HCT116 (cell line): ENCODE measurements around the gene GRIPAP1. TPM values are rescaled to one million over a fixed set of nuclear protein-coding genes. Genes with fewer than 3 reads are reported as not detected.
A peak's percentile ranks its signal among the peaks of the same experiment; 100 is the strongest.

Experiments
- ATAC-seq: fragments of 200-7000 bp; cut with Tn5 transposase; 2 replicates; pipeline ENCODE4 v1.9.1; 2020; ENCODE audit warnings: mild to moderate bottlenecking, moderate library complexity
- BruUV-seq: library from RNA; stranded (reverse); fragments of 400-500 nt; replicated peaks from 2 replicates; lab custom pipeline; 2021; lab: Mats Ljungman, UMichigan
- CTCF ChIA-PET: fragments of 300-600 bp; sonication (Branson Sonifier 250); formaldehyde crosslinking; loops from one replicate; lab custom pipeline; 2021; ENCODE audit warnings: antibody characterized with exemption; lab: Charles Lee
- POLR2A ChIA-PET: fragments of 300-600, 350-600 bp; sonication (Branson Sonifier 250); formaldehyde crosslinking; loops from one replicate; lab custom pipeline; 2021; ENCODE audit warnings: antibody characterized with exemption; lab: Charles Lee
- RAD21 ChIA-PET, 2 experiments: fragments of 300-600 bp; sonication (Branson Sonifier 250); formaldehyde crosslinking; loops; one replicate each; lab custom pipeline; 2023; ENCODE audit warnings: low total read pairs in 2 of 2; ENCODE audit not compliant: uncharacterized antibody in 2 of 2, unreplicated experiment in 2 of 2, low non-redundant PET in 1 of 2; lab: Charles Lee
- DNase-seq: peaks from one replicate; pipeline ENCODE4 v3.0.0-alpha.2; 2010; ENCODE audit warnings: low read depth, low spot score
- H2AFZ ChIP-seq: fragments of 200-600 bp; shearing (Covaris generic), sonication (generic); 2 replicates; pipeline ENCODE4 v1.6.1; 2017; ENCODE audit warnings: low read depth, mixed run types, mixed read lengths, antibody characterized with exemption, low read length; ENCODE audit not compliant: poor library complexity, severe bottlenecking
- H3K27ac ChIP-seq: 2 replicates; pipeline ENCODE4 v1.5.1; 2012; ENCODE audit warnings: low read depth, low read length
- H3K27me3 ChIP-seq: fragments of 200-600 bp; sonication (generic); 2 replicates; pipeline ENCODE4 v1.6.1; 2016; ENCODE audit warnings: mixed run types, low read length, mixed read lengths; ENCODE audit not compliant: insufficient read depth
- H3K36me3 ChIP-seq, 2 experiments: fragments of 200-500 bp in 1 of 2; fragments of 200-600 bp in 1 of 2; sonication (Bioruptor generic) in 1 of 2; sonication (generic) in 1 of 2; 2 replicates each; pipeline versions ENCODE4 v1.5.1 to v1.6.1; 2014 to 2016; ENCODE audit warnings: low read length in 2 of 2, inconsistent platforms in 1 of 2, mixed read lengths in 1 of 2, mixed run types in 1 of 2; ENCODE audit not compliant: insufficient read depth in 2 of 2, control insufficient read depth in 1 of 2
- H3K4me1 ChIP-seq, 2 experiments: fragments of 200-600 bp in 1 of 2; sonication (generic) in 1 of 2; 2 replicates each; pipeline versions ENCODE4 v1.5.1 to v1.6.1; 2012 to 2017; ENCODE audit warnings: low read length in 2 of 2, inconsistent platforms in 1 of 2, mild to moderate bottlenecking in 1 of 2, mixed read lengths in 1 of 2, mixed run types in 1 of 2, moderate library complexity in 1 of 2; ENCODE audit not compliant: insufficient read depth in 2 of 2, control insufficient read depth in 1 of 2
- H3K4me2 ChIP-seq: fragments of 200-600 bp; sonication (generic); 2 replicates; pipeline ENCODE4 v1.6.1; 2017; ENCODE audit warnings: mixed run types, low read length, mixed read lengths
- H3K4me3 ChIP-seq, 2 experiments: fragments of 200-600 bp in 1 of 2; sonication (generic) in 1 of 2; replicated peaks in 1 of 2; 2 replicates each; pipeline ENCODE4 v1.5.1; 2011 to 2016; ENCODE audit warnings: low read length in 2 of 2, control low read depth in 1 of 2, low read depth in 1 of 2, mild to moderate bottlenecking in 1 of 2, mixed read lengths in 1 of 2, mixed run types in 1 of 2
- H3K79me2 ChIP-seq: fragments of 200-600 bp; sonication (generic); 2 replicates; pipeline ENCODE4 v1.6.1; 2017; ENCODE audit warnings: mild to moderate bottlenecking, mixed run types, low read length, moderate library complexity, mixed read lengths; ENCODE audit not compliant: insufficient read depth
- H3K9ac ChIP-seq: fragments of 200-600 bp; sonication (generic); 2 replicates; pipeline ENCODE4 v1.6.1; 2016; ENCODE audit warnings: low read length, mixed read lengths
- H3K9me2 ChIP-seq: fragments of 200-600 bp; sonication (generic), shearing (Covaris generic); 2 replicates; pipeline ENCODE4 v1.6.1; 2017; ENCODE audit warnings: mixed run types, mild to moderate bottlenecking, moderate library complexity; ENCODE audit not compliant: insufficient read depth
- H3K9me3 ChIP-seq, 2 experiments: fragments of 200-500 bp in 1 of 2; fragments of 200-600 bp in 1 of 2; sonication (Bioruptor generic) in 1 of 2; sonication (generic) in 1 of 2; 2 replicates each; pipeline ENCODE4 v1.6.1; 2014 to 2017; ENCODE audit warnings: low read length in 2 of 2, mixed read lengths in 2 of 2, inconsistent platforms in 1 of 2, low read depth in 1 of 2, mild to moderate bottlenecking in 1 of 2, mixed run types in 1 of 2, moderate library complexity in 1 of 2; ENCODE audit not compliant: control insufficient read depth in 1 of 2, insufficient read depth in 1 of 2
- H4K20me1 ChIP-seq: fragments of 200-600 bp; sonication (generic), shearing (Covaris generic); 2 replicates; pipeline ENCODE4 v1.6.1; 2017; ENCODE audit warnings: mixed run types, mild to moderate bottlenecking, moderate library complexity; ENCODE audit not compliant: insufficient read depth
- CBX3 ChIP-seq: IDR thresholded peaks from 2 replicates; pipeline ENCODE4 v1.6.1; 2012; ENCODE audit warnings: low read depth
- CEBPB ChIP-seq: IDR thresholded peaks from 2 replicates; pipeline ENCODE4 v1.6.1; 2012; ENCODE audit warnings: low read depth
- EGR1 ChIP-seq: IDR thresholded peaks from 2 replicates; pipeline ENCODE4 v1.6.1; 2012; ENCODE audit warnings: low read depth
- EZH2 ChIP-seq: fragments of 200-600 bp; sonication (generic); IDR thresholded peaks from 2 replicates; pipeline ENCODE4 v1.6.1; 2017; ENCODE audit warnings: antibody characterized with exemption, mixed run types
- EZH2phosphoT487 ChIP-seq: fragments of 200-600 bp; IDR thresholded peaks from 2 replicates; pipeline ENCODE4 v1.6.1; 2018; ENCODE audit warnings: antibody characterized with exemption, borderline replicate concordance
- FOSL1 ChIP-seq: IDR thresholded peaks from 2 replicates; pipeline ENCODE4 v1.6.1; 2012; ENCODE audit warnings: low read depth
- JUND ChIP-seq: IDR thresholded peaks from 2 replicates; pipeline ENCODE4 v1.6.1; 2012
- POLR2A ChIP-seq: IDR thresholded peaks from 2 replicates; pipeline ENCODE4 v1.7.0; 2011; ENCODE audit warnings: borderline replicate concordance; ENCODE audit not compliant: insufficient read depth, insufficient read length; ENCODE audit errors: extremely low read depth
- POLR2AphosphoS5 ChIP-seq: IDR thresholded peaks from 2 replicates; pipeline ENCODE4 v1.6.1; 2011; ENCODE audit warnings: mild to moderate bottlenecking, low read depth, low read length, moderate library complexity
- RAD21 ChIP-seq: IDR thresholded peaks from 2 replicates; pipeline ENCODE4 v1.6.1; 2012; ENCODE audit warnings: low read depth, mild to moderate bottlenecking
- SP1 ChIP-seq: IDR thresholded peaks from 2 replicates; pipeline ENCODE4 v1.6.1; 2012; ENCODE audit warnings: low read depth
- TCF7L2 ChIP-seq: IDR thresholded peaks from 2 replicates; pipeline ENCODE4 v1.7.0; 2011; ENCODE audit warnings: borderline replicate concordance, inconsistent platforms; ENCODE audit not compliant: insufficient read depth, insufficient read length; ENCODE audit errors: extremely low read depth
- YY1 ChIP-seq: IDR thresholded peaks from 2 replicates; pipeline ENCODE4 v1.6.1; 2011; ENCODE audit warnings: low read length, low read depth, moderate library complexity, mild to moderate bottlenecking; ENCODE audit not compliant: insufficient replicate concordance; ENCODE audit errors: extremely low read depth
- ZFX ChIP-seq: fragments of 450-650 bp; IDR thresholded peaks from 2 replicates; pipeline ENCODE4 v1.6.1; 2017
- ZNF274 ChIP-seq: fragments of 200-500 bp; sonication (Bioruptor generic); IDR thresholded peaks from 2 replicates; pipeline ENCODE4 v1.6.1; 2014; ENCODE audit warnings: mild to moderate bottlenecking, low read depth, low read length, inconsistent platforms
- intact Hi-C: fragments of 100-400 bp; cut with micrococcal nuclease; formaldehyde crosslinking; loops from 2 replicates; pipeline ENCODE4 v1.10.0; 2022
- total RNA-seq: library from RNA; stranded (reverse); gene quantifications from one replicate; pipeline ENCODE4 v1.2.1, GENCODE V29; 2021; ENCODE audit not compliant: unreplicated experiment
- TF ChIP-seq, protein P1 (sequence below), 3 experiments: fragments of 200-600 bp in 1 of 3; sonication (generic) in 1 of 3; IDR thresholded peaks in 2 of 3; conservative IDR thresholded peaks in 1 of 3; 2 replicates each; pipeline ENCODE4 v1.5.1; 2012 to 2017; ENCODE audit warnings: low read depth in 2 of 3, low read length in 2 of 3, antibody characterized with exemption in 1 of 3, borderline replicate concordance in 1 of 3, control low read depth in 1 of 3, mild to moderate bottlenecking in 1 of 3, mixed read lengths in 1 of 3, mixed run types in 1 of 3, moderate library complexity in 1 of 3; ENCODE audit not compliant: insufficient read depth in 1 of 3
- TF ChIP-seq, protein P2 (sequence below): IDR thresholded peaks from 2 replicates; pipeline ENCODE4 v1.6.1; 2012
- TF ChIP-seq, protein P3 (sequence below): IDR thresholded peaks from 2 replicates; pipeline ENCODE4 v1.6.1; 2011; ENCODE audit warnings: mild to moderate bottlenecking, low read length, moderate library complexity; ENCODE audit not compliant: insufficient replicate concordance; ENCODE audit errors: extremely low read depth
- TF ChIP-seq, protein P4 (sequence below): IDR thresholded peaks from 2 replicates; pipeline ENCODE4 v1.6.1; 2012; ENCODE audit warnings: low read depth

The GRIPAP1 gene
- total RNA-seq, 1 experiment from 2014 or later = 39.4 TPM

DNA sequence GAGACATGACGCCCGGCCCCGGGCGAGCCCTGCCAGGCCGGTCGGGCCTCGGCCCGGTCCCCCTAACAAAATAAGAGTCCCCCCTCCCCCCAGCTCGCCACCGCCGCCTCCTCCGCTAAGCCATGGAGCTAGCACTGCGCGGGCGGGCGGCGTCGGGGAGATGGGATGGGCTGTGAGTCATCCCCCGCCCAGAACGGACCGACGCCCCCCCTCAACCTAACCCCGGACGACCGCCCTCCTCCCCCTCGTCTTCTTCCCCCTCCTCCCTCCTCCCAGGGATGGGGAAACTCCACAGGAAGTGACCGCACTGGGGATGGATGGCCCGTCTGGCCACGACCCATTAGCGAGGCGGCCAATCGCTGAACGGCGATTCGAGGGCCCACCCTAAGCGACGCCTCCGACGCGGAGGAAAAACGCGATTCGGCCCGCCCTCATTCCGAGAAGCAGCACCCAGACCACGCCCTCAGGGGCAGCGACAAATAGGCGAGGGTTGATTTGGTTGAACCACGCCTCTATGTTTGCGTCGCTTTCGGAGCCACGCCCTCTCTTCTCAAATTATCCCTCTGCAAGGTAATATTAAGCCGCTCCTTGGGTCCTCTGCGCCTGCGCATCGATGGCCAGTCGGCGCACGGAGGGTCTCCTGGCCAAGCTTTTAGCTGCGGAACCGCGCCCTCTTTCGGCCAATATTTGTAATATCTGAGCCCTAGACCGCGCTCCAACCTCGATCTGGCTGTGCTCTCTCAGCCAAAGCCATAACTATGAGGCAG lies 41.3 kb upstream of the GRIPAP1 start, which contains the start of gene TFE3:
Gene TFE3, minus strand, starts transcription at position 138 of the 767 bp plus-strand sequence. Its CDS starts 131 bp downstream, at position 7.
- Histone ChIP-seq H4K20me1 (no peaks in the 10 kb centered on the region), H3K9ac (peak within 1 kb of the TSS; percentile 88), H3K27me3 (no peaks in the 10 kb centered on the region), H3K36me3 (peaks cover 4 to 5% of the 10 kb centered on the region in 2 experiments; a peak in 3 of 4 replicates), H3K4me3 (peak within 1 kb of the TSS; percentile 69), H2AFZ (no peak within 1 kb of the TSS), H3K4me2 (peak within 1 kb of the TSS; percentile 87), H3K4me1 (peaks cover 23 to 34% of the 10 kb centered on the region in 2 experiments), H3K27ac (peak within 1 kb of the TSS; percentile 94), H3K79me2 (peaks cover 36% of the 10 kb centered on the region), H3K9me3 (no peaks in the 10 kb centered on the region), H3K9me2 (no peaks in the 10 kb centered on the region)
- POLR2A ChIA-PET = interaction anchor here (1.1 kb wide), 1 partner anchor 26 kb away, joined by 3 read pairs; no protein-coding TSS in a partner anchor
- RAD21 ChIA-PET = no interaction called here
- no TSS peak for BruUV-seq
- DNase-seq (peak; percentile 95), ATAC-seq (peak; percentile 88)
- CTCF ChIA-PET = interaction anchor here (0.7 to 1.7 kb wide), 3 partner anchors 13 to 152 kb away, joined by 3 to 5 read pairs (median 3); no protein-coding TSS in a partner anchor
- intact Hi-C loops = loop anchor here (2.0 to 10.0 kb wide), 3 partner anchors 41 to 121 kb away; partner anchors contain the start of genes GRIPAP1 and MAGIX
- no peak for TF ChIP-seq EZH2phosphoT487
- TF ChIP-seq FOSL1 = no peak
- TF ChIP-seq SP1 = no peak
- TF ChIP-seq, protein P1, sequence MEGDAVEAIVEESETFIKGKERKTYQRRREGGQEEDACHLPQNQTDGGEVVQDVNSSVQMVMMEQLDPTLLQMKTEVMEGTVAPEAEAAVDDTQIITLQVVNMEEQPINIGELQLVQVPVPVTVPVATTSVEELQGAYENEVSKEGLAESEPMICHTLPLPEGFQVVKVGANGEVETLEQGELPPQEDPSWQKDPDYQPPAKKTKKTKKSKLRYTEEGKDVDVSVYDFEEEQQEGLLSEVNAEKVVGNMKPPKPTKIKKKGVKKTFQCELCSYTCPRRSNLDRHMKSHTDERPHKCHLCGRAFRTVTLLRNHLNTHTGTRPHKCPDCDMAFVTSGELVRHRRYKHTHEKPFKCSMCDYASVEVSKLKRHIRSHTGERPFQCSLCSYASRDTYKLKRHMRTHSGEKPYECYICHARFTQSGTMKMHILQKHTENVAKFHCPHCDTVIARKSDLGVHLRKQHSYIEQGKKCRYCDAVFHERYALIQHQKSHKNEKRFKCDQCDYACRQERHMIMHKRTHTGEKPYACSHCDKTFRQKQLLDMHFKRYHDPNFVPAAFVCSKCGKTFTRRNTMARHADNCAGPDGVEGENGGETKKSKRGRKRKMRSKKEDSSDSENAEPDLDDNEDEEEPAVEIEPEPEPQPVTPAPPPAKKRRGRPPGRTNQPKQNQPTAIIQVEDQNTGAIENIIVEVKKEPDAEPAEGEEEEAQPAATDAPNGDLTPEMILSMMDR (IDR thresholded peaks at IDR 0.05 in 2 of 3, conservative IDR thresholded peaks at IDR 0.05 in 1 of 3; ENCODE audit: borderline replicate concordance in 1 of 3, insufficient read depth in 1 of 3, low read depth in 2 of 3, low read length in 2 of 3) = peak in 2 of 3 experiments; percentile 51 to 55; a peak in 3 of 6 replicates
- TF ChIP-seq ZFX = 0 out of 2 replicates have a peak, but pooled peaks have one; percentile 4
- peak; percentile 68 for TF ChIP-seq POLR2AphosphoS5
- peak; percentile 4 for TF ChIP-seq YY1
- no peak for TF ChIP-seq CEBPB
- TF ChIP-seq RAD21 = no peak
- TF ChIP-seq, protein P2, sequence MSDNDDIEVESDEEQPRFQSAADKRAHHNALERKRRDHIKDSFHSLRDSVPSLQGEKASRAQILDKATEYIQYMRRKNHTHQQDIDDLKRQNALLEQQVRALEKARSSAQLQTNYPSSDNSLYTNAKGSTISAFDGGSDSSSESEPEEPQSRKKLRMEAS = no peak
- TF ChIP-seq TCF7L2 = no peak
- TF ChIP-seq, protein P3, sequence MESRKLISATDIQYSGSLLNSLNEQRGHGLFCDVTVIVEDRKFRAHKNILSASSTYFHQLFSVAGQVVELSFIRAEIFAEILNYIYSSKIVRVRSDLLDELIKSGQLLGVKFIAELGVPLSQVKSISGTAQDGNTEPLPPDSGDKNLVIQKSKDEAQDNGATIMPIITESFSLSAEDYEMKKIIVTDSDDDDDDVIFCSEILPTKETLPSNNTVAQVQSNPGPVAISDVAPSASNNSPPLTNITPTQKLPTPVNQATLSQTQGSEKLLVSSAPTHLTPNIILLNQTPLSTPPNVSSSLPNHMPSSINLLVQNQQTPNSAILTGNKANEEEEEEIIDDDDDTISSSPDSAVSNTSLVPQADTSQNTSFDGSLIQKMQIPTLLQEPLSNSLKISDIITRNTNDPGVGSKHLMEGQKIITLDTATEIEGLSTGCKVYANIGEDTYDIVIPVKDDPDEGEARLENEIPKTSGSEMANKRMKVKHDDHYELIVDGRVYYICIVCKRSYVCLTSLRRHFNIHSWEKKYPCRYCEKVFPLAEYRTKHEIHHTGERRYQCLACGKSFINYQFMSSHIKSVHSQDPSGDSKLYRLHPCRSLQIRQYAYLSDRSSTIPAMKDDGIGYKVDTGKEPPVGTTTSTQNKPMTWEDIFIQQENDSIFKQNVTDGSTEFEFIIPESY = no peak
- no peak for TF ChIP-seq EZH2
- TF ChIP-seq ZNF274 = no peak
- TF ChIP-seq POLR2A = no peak
- TF ChIP-seq CBX3 = no peak
- TF ChIP-seq EGR1 = no peak
- TF ChIP-seq JUND = no peak
- TF ChIP-seq, protein P4, sequence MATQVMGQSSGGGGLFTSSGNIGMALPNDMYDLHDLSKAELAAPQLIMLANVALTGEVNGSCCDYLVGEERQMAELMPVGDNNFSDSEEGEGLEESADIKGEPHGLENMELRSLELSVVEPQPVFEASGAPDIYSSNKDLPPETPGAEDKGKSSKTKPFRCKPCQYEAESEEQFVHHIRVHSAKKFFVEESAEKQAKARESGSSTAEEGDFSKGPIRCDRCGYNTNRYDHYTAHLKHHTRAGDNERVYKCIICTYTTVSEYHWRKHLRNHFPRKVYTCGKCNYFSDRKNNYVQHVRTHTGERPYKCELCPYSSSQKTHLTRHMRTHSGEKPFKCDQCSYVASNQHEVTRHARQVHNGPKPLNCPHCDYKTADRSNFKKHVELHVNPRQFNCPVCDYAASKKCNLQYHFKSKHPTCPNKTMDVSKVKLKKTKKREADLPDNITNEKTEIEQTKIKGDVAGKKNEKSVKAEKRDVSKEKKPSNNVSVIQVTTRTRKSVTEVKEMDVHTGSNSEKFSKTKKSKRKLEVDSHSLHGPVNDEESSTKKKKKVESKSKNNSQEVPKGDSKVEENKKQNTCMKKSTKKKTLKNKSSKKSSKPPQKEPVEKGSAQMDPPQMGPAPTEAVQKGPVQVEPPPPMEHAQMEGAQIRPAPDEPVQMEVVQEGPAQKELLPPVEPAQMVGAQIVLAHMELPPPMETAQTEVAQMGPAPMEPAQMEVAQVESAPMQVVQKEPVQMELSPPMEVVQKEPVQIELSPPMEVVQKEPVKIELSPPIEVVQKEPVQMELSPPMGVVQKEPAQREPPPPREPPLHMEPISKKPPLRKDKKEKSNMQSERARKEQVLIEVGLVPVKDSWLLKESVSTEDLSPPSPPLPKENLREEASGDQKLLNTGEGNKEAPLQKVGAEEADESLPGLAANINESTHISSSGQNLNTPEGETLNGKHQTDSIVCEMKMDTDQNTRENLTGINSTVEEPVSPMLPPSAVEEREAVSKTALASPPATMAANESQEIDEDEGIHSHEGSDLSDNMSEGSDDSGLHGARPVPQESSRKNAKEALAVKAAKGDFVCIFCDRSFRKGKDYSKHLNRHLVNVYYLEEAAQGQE = no peak
